GM15510 (cell line): ENCODE measurements around the gene RALB.

Experiments
- POLR2A ChIP-seq: IDR thresholded peaks from 3 replicates; pipeline ENCODE4 v1.6.1; 2011; ENCODE audit warnings: borderline replicate concordance; ENCODE audit not compliant: insufficient read length; ENCODE audit errors: extremely low read depth

Gene RALB

DNA sequence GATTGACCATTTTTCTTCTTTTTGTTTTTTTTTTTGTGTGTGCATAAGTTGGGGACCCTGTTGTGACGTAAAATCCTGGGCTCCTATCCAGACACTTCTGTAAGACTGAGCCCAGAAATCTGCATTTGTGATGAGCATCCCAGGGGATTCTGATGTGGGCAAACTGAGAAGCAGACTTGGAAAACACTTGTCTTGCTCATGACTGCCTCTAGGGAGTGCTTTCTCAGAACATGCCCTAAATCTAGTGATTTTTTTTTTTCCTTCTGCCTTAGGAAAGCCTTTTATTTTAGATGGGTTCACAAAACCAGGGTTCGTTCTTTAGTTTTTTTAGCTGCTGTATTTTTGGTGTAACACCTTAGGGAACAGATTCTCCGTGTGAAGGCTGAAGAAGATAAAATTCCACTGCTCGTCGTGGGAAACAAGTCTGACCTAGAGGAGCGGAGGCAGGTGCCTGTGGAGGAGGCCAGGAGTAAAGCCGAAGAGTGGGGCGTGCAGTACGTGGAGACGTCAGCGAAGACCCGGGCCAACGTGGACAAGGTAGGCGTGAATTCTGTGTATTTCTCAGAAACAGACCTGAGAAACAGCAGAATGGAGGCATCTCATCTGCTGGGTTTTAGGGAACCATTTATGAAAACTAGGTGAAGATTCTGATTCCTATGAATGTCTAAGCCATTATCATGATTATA, 36.7 kb downstream of the RALB start:
- no peak for TF ChIP-seq POLR2A

- no peak for TF ChIP-seq POLR2A
These were observed 38.1 kb downstream of the RALB start for GRCh38 chr2:120290737-120291136.

DNA sequence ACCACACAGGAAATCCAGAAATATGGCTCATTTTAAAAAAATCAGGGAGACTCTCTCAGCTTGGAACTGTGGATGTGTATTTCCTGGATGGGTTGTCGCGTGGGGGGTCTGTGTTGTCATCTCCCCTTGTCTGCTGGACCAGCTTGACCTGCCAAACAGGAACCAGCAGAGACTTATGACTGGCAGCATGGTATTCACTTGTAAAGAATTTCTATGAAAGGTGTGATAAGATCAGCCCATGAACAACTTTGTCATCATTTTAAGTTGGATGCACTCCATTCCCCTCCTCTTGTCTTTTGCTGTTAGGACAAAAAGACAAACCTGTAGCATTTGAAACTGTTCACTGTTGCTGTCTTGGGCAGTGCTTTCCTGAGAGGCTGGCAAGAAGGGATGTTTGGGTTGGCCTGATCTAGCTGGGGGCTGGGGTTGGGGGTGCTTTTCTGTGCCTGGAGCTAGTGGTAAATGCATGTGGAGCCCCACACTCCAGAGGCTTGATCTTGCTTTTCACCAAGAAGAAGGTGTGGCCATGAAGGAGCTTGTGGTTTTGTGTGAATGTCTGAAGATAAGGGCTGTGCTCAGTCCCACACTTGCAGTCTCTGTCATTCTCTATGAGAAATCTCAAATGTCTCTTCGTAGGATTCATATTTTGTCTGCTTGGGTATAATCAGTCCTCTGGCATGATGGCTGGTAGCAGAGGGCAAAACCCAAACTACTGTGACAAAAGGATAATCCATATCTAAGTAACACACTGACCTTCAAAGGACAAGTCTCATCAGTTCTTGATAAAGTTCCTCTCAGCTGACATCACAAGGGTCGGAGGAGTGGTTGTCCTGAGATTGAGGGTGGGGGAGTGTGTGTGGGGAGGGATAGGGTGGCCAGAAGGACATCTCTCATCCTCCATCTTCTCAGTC, 39.0 kb downstream of the RALB start:
- TF ChIP-seq POLR2A = no peak

DNA sequence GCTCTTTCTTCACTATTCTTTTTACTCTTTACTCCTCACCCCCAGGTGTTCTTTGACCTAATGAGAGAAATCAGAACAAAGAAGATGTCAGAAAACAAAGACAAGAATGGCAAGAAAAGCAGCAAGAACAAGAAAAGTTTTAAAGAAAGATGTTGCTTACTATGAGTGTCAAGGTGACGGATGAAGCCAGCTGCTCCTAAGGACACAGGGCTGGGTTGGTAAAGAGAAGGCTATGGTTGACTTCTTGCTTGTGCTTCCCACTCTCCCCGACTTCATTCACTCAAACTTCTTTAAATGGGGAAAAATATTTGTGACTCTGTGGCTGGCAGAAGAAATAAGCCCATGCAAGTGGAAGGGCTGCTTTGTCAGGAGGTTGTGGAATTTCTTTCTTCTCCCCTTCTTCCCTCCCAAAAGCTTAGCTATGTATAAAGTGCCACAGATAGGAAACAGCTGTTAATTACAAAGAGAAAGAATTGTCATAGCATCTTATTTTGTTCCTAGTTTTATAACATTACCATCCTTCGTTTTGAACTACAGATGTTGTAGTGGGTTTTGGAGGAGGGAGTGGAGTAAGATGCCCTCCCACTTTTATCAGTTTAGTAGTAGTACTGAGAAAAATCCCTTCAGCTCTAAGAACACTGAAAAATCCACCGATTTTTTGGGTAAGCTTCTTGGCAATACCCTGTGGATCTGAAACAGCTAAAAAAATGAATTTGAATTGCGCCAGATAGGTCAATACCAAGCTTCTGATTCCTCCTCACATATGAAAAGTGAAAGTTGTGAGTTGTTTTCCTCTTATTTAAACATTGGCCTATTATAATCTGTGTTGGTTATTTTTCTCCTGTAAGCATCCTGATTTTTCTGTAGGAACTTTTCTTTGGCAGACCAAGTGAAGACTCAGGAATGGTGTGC, 40.7 kb downstream of the RALB start:
- no peak for TF ChIP-seq POLR2A

DNA sequence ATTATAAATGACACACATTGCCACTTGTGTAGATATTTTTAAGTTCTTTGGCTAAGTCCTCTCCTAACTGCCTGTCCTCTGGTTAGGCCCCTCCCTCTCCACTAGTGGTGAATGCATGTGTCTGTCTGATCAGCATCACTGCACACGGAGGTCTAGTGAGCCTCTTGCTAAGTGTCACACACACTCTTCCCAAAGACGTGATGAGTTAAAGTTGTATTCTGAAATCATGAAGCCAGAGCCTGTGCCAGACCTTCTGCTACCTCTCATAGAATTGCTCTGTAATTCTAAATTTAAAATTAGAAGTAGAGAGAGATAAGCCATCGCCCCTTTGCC, 41.3 kb downstream of the RALB start:
- TF ChIP-seq POLR2A = no peak

- no peak for TF ChIP-seq POLR2A
These were observed 45.7 kb downstream of the RALB start for GRCh38 chr2:120298173-120298835.

GRCh38 chr2:120299004-120299403, 46.4 kb downstream of the RALB start:
- TF ChIP-seq POLR2A = no peak

DNA sequence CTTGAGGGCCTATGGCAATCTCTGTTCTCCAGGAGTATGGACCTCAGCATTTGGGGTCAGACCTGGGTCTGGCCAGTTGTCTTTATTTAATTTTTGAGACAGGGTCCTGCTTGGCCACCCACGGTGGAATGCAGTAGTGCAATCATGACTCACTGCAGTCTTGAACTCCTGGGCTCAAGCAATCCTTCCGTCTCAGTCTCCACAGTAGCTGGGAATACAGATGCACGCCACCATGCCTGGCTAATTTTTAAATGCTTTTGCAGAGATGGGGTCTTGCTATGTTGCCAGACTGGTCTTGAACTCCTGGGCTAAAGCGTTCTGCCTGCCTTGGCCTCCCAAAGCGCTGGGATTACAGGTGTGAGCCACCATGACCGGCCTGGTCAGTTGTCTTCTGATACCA, 46.9 kb downstream of the RALB start:
- TF ChIP-seq POLR2A = no peak

DNA sequence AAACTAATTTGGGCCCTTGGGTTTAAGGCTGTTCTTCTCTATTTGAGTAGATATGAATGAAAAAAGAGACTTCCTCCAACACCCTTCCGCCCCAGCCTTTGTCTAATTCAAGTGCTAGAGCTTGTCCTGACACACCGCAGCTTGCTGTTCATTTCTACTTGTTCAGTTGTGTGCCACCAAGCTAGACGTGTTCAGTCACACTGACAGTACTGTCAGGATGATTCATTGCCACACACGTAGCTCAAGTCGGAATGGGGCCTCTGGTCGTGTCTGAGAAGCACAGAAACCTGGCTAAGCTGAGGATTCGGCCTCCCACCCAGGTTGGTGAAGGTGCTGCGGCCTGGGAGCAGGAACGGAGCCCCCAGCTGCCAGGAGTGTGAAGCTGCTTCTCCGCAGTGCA, 47.7 kb downstream of the RALB start:
- TF ChIP-seq POLR2A = no peak

GRCh38 chr2:120301284-120301683, 48.6 kb downstream of the RALB start:
- TF ChIP-seq POLR2A = no peak

GRCh38 chr2:120302301-120302700, 49.6 kb downstream of the RALB start:
- TF ChIP-seq POLR2A = no peak

DNA sequence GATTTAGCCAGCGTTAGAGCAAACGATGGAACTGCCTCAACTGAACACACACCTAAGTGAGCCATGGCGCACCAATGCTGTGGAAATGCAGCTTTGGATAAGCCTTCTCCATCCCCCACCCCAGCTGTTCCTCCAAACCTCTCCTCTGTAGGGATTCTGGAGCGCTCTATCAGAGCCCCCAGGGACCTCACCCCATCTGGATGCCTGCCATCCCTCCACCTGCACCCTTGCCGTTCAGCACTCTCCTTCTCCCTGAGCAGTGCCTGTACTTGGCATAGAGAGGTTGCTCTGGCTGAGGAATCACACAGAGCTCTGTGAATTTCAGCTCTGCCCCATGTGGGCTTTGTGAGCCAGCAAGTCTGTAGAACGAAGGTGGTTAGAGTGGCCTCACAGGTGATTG, 50.5 kb downstream of the RALB start:
- TF ChIP-seq POLR2A = no peak

GRCh38 chr2:120305296-120305695, 52.6 kb downstream of the RALB start:
- no peak for TF ChIP-seq POLR2A

- no peak for TF ChIP-seq POLR2A
These were observed 53.4 kb downstream of the RALB start for GRCh38 chr2:120305937-120306490.
